SH-SY5Y (cell line): ENCODE data around the gene GPATCH4.

Source experiments
- GATA2 ChIP-seq: IDR thresholded peaks from 2 replicates; pipeline ENCODE4 v1.6.1; 2011; ENCODE audit warnings: mild to moderate bottlenecking, low read depth, low read length
- GATA3 ChIP-seq: IDR thresholded peaks from 2 replicates; pipeline ENCODE4 v1.6.1; 2011; ENCODE audit warnings: low read depth, mild to moderate bottlenecking, low read length, moderate library complexity

The GPATCH4 gene

GRCh38 chr1:156553860-156554485 is 47.3 kb downstream of the GPATCH4 start:
- TF ChIP-seq GATA3 (no peak), GATA2 (no peak)

GRCh38 chr1:156552518-156552917 is 48.8 kb downstream of the GPATCH4 start:
- TF ChIP-seq GATA3 (no peak), GATA2 (no peak)

- TF ChIP-seq GATA3 (no peak), GATA2 (no peak)
Measured at GRCh38 chr1:156551869-156552268, 49.4 kb downstream of the GPATCH4 start.

GRCh38 chr1:156551066-156551643 is 50.1 kb downstream of the GPATCH4 start:
- TF ChIP-seq GATA2 (no peak), GATA3 (no peak)

- no peak for TF ChIP-seq GATA3
- TF ChIP-seq GATA2 = no peak
Measured at GRCh38 chr1:156550346-156550745, 50.9 kb downstream of the GPATCH4 start.

- TF ChIP-seq GATA3 (no peak), GATA2 (no peak)
Measured at GRCh38 chr1:156549831-156550230, 51.4 kb downstream of the GPATCH4 start.

GRCh38 chr1:156549390-156549789 is 51.9 kb downstream of the GPATCH4 start:
- TF ChIP-seq GATA2 (no peak), GATA3 (no peak)

GRCh38 chr1:156547982-156548381 is 53.3 kb downstream of the GPATCH4 start:
- TF ChIP-seq GATA3 = no peak
- TF ChIP-seq GATA2 = no peak

GRCh38 chr1:156547434-156547833 is 53.8 kb downstream of the GPATCH4 start:
- TF ChIP-seq GATA3 (no peak), GATA2 (no peak)

- no peak for TF ChIP-seq GATA2
- TF ChIP-seq GATA3 = no peak
Measured at GRCh38 chr1:156546267-156546666, 55.0 kb downstream of the GPATCH4 start.

GRCh38 chr1:156544592-156545102 is 56.6 kb downstream of the GPATCH4 start:
- no peak for TF ChIP-seq GATA2
- TF ChIP-seq GATA3 = no peak
